Transverse colon (tissue), 4 donors: ENCODE measurements around the gene GLCE. TPM values are rescaled to one million over a fixed set of nuclear protein-coding genes. Genes with fewer than 3 reads are reported as not detected.

ENCODE experiments used
- DNase-seq: peaks from one replicate; pipeline ENCODE4 v3.0.0-alpha.2; 2019
- H3K27ac ChIP-seq, 4 donors: fragments of 200-600 bp; sonication (generic); 2 replicates each; pipeline ENCODE4 v1.5.1; 2016 to 2018; ENCODE audit warnings: inconsistent platforms in 4 of 4
- H3K27me3 ChIP-seq: fragments of 200-600 bp; sonication (generic); 2 replicates; pipeline ENCODE4 v1.5.1; 2017; ENCODE audit warnings: inconsistent platforms
- H3K36me3 ChIP-seq, 4 donors: fragments of 200-600 bp; sonication (generic); 2 replicates each; pipeline ENCODE4 v1.5.1; 2017 to 2019; ENCODE audit warnings: inconsistent platforms in 4 of 4
- H3K4me1 ChIP-seq, 4 donors: fragments of 200-600 bp; sonication (generic); 2 replicates each; pipeline ENCODE4 v1.5.1; 2017 to 2020; ENCODE audit warnings: inconsistent platforms in 4 of 4
- H3K4me3 ChIP-seq, 4 donors: fragments of 200-600 bp; sonication (generic); 1 replicate in 1 of 4; 2 replicates in 3 of 4; pipeline versions ENCODE4 v1.5.1 to v1.6.1; 2017 to 2019; ENCODE audit warnings: inconsistent platforms in 4 of 4
- H3K9me3 ChIP-seq, 2 donors: fragments of 200-600 bp; sonication (generic); 2 replicates each; pipeline ENCODE4 v1.5.1; 2017 to 2019; ENCODE audit warnings: inconsistent platforms in 2 of 2
- EP300 ChIP-seq: sonication (generic); formaldehyde crosslinking; IDR thresholded peaks from one replicate; pipeline ENCODE4 v1.6.1; 2017; ENCODE audit warnings: antibody characterized with exemption, low read depth
- POLR2A ChIP-seq: fragments of 450-650 bp; IDR thresholded peaks from one replicate; pipeline ENCODE4 v1.6.1; 2016; ENCODE audit warnings: antibody characterized with exemption, mild to moderate bottlenecking, moderate library complexity
- POLR2AphosphoS5 ChIP-seq, 3 donors: sonication (generic); formaldehyde crosslinking; IDR thresholded peaks; one replicate each; pipeline ENCODE4 v1.6.1; 2016; ENCODE audit warnings: antibody characterized with exemption in 3 of 3
- WGBS, 2 donors: methylation state at CpG; one replicate each; pipeline ENCODE4 v1.1.5; 2018; ENCODE audit warnings: low coverage in 1 of 2; 5-methylcytosine and 5-hydroxymethylcytosine counted together
- in situ Hi-C, 4 donors: fragments of 200-750 bp; cut with MboI; loops; one replicate each; pipeline versions ENCODE4 v1.15.0 to v1.15.1; 2017; ENCODE audit warnings: low sequenced_read_pairs in 3 of 4, low pct_ligation_motif_present in 1 of 4, low pct_unique_long_range_greater_than_20kb in 1 of 4
- intact Hi-C: fragments of 100-400 bp; cut with DNase I; formaldehyde crosslinking; loops from one replicate; pipeline ENCODE4 v1.15.1; 2023; ENCODE audit warnings: low total_unique reads
- total RNA-seq, 4 donors: library from RNA; depleted of rRNA; stranded (reverse); fragments of >200 nt; gene quantifications; one replicate each; pipeline ENCODE4 v1.1.0, GENCODE V29; 2016
- TF ChIP-seq, protein P1 (sequence below), 5 experiments: fragments of 200-600 bp in 3 of 5; fragments of 450-650 bp in 2 of 5; sonication (generic) in 3 of 5; IDR thresholded peaks; 1 replicate in 2 of 5; 2 replicates in 3 of 5; pipeline ENCODE4 v1.5.1; 2016 to 2017; ENCODE audit warnings: antibody characterized with exemption in 5 of 5, inconsistent platforms in 3 of 5, mild to moderate bottlenecking in 2 of 5, moderate library complexity in 1 of 5

GLCE gene
- total RNA-seq, 4 donors from 2014 or later, result 7.9 to 38.1 (median 25.4) TPM

GRCh38 chr15:69271217-69271616 lies 110.8 kb downstream of the GLCE start:
- in situ Hi-C loops, result loop anchor here in 2 of 4 donors (25.0 kb wide), 1 partner anchor 209 kb away; no protein-coding TSS in a partner anchor
- TF ChIP-seq POLR2A (no peak), EP300 (no peak), POLR2AphosphoS5 (IDR thresholded peaks at IDR 0.05) (no peak)
- TF ChIP-seq, protein P1, sequence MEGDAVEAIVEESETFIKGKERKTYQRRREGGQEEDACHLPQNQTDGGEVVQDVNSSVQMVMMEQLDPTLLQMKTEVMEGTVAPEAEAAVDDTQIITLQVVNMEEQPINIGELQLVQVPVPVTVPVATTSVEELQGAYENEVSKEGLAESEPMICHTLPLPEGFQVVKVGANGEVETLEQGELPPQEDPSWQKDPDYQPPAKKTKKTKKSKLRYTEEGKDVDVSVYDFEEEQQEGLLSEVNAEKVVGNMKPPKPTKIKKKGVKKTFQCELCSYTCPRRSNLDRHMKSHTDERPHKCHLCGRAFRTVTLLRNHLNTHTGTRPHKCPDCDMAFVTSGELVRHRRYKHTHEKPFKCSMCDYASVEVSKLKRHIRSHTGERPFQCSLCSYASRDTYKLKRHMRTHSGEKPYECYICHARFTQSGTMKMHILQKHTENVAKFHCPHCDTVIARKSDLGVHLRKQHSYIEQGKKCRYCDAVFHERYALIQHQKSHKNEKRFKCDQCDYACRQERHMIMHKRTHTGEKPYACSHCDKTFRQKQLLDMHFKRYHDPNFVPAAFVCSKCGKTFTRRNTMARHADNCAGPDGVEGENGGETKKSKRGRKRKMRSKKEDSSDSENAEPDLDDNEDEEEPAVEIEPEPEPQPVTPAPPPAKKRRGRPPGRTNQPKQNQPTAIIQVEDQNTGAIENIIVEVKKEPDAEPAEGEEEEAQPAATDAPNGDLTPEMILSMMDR (IDR thresholded peaks at IDR 0.05), result no peak

DNA sequence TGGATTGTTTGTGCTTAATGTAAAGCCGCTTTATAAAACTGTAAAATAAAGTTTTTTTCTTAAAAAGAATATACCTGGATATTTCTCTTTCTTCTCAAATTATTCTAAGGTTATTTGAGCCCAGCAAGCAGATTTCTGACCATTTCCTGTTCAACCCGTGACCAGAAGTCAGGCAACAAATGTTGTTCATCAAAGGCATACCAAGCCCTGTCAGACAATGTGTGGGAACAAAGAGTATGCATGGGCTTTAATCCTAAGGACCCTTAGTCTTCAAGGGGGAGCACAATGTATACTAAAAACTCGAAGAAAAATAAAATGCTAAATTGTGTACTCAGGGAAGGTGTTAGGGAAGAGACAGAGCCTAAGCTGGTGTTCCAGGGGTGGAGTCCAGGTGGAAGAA lies 111.7 kb downstream of the GLCE start:
- 62 to 66% methylated on average over 3 of the region's 3 CpGs for WGBS, 2 donors
- TF ChIP-seq EP300 (no peak), POLR2A (no peak), POLR2AphosphoS5 (IDR thresholded peaks at IDR 0.05) (no peak)
- TF ChIP-seq, protein P1 (IDR thresholded peaks at IDR 0.05), result no peak
- no peaks in the 10 kb centered on the region for H3K9me3 ChIP-seq
- H3K4me1 ChIP-seq, result no peaks in the 10 kb centered on the region
- in situ Hi-C loops (loop anchor here in 2 of 4 donors (25.0 kb wide), 1 partner anchor 210 kb away; no protein-coding TSS in a partner anchor), intact Hi-C loops (no loop called here)
- H3K27ac ChIP-seq, result no peak overlapping the region
- DNase-seq, result no peak
- H3K36me3 ChIP-seq, result no peaks in the 10 kb centered on the region
- H3K4me3 ChIP-seq, result no peak overlapping the region
- no peaks in the 10 kb centered on the region for H3K27me3 ChIP-seq

More at GRCh38 chr15:69271217-69271616, 110.8 kb downstream of the GLCE start:
- no peak for DNase-seq
- H3K36me3 ChIP-seq, result no peaks in the 10 kb centered on the region
- no peaks in the 10 kb centered on the region for H3K9me3 ChIP-seq
- no peak overlapping the region for H3K27ac ChIP-seq
- H3K27me3 ChIP-seq, result no peaks in the 10 kb centered on the region
- intact Hi-C loops, result no loop called here
- no peaks in the 10 kb centered on the region for H3K4me1 ChIP-seq
- H3K4me3 ChIP-seq, result no peak overlapping the region

DNA sequence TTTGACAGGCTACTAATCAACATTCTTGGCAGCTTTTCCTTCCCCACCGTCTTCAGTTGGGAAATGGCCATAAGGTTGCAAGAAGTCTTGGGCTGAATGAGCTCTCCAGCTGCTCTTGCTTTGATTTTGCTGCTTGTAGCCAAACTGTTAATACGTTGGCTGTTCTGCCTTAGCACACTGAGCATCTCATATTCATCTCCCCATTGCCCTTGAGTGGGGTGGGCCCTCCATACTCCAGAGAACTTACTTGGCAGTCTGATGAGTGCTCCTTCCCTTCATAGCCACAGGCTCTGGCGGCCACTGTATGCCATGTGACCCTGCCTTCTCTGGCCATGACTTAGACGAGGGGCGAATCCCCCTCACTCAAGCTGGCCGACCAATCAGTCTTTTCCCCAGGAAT lies 112.5 kb downstream of the GLCE start:
- H3K27ac ChIP-seq, result no peak overlapping the region
- in situ Hi-C loops (loop anchor here in 2 of 4 donors (25.0 kb wide), 1 partner anchor 211 kb away; no protein-coding TSS in a partner anchor), intact Hi-C loops (no loop called here)
- no peaks in the 10 kb centered on the region for H3K9me3 ChIP-seq
- no peaks in the 10 kb centered on the region for H3K4me1 ChIP-seq
- 85 to 92% methylated on average over 3 to 6 of the region's 6 CpGs for WGBS, 2 donors
- H3K36me3 ChIP-seq, result no peaks in the 10 kb centered on the region
- no peak overlapping the region for H3K4me3 ChIP-seq
- DNase-seq, result no peak
- H3K27me3 ChIP-seq, result no peaks in the 10 kb centered on the region
- TF ChIP-seq POLR2A (no peak), POLR2AphosphoS5 (IDR thresholded peaks at IDR 0.05) (no peak), EP300 (no peak)
- TF ChIP-seq, protein P1 (IDR thresholded peaks at IDR 0.05), result no peak

DNA sequence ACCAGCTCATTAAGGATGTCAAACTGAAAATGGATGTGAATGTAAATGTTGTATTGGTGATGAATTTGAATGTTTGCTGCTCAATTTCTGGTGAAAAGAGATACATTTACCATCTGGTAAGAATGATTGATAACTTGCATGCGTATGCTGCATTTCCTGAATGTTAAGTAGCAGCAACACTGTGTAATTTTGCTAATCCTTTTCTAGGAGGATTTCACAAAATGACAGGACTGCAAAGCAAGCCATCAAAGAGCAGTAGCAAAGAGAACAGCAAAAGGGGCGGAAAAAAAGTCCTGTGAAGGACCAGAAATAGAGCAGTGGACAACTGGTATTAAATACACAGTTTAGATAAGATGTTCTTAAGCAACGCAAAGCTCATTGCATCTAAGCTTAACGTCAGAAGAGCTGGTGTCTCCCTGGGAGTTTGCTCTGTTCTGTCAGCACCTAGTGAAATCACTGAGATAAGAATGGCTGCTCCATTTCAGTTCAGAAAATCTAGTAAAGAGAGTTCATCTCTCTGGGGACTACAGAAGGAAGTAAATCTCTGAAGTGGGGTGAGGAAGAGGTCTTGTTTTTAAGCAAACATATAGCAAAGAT lies 114.7 kb downstream of the GLCE start:
- Histone ChIP-seq H3K4me3 (no peak overlapping the region), H3K9me3 (no peaks in the 10 kb centered on the region), H3K4me1 (no peaks in the 10 kb centered on the region), H3K27ac (no peak overlapping the region), H3K27me3 (no peaks in the 10 kb centered on the region), H3K36me3 (no peaks in the 10 kb centered on the region)
- no peak for TF ChIP-seq EP300
- no peak for TF ChIP-seq POLR2A
- intact Hi-C loops (no loop called here), in situ Hi-C loops (no loop called here)
- DNase-seq, result no peak
- WGBS, 2 donors, result 58 to 65% methylated on average over 3 to 4 of the region's 4 CpGs
